HG02571 (cell line): ENCODE data around the gene TBL3.
A peak's percentile ranks its signal among the peaks of the same experiment; 100 is the strongest.

ENCODE experiments used
- ATAC-seq: cut with Tn5 transposase; IDR thresholded peaks from one replicate; pipeline ENCODE4 v1.9.1; 2021; ENCODE audit warnings: mild to moderate bottlenecking, moderate library complexity; ENCODE audit not compliant: unreplicated experiment

The TBL3 gene

GRCh38 chr16:1963806-1964505, 7.9 kb upstream of the TBL3 start:
- ATAC-seq = peak; percentile 19

GRCh38 chr16:1964506-1965395, 7.1 kb upstream of the TBL3 start, which contains the start of gene RPS2:
RPS2 (minus strand) TSS chr16:1964826; CDS start chr16:1964625, 201 bp downstream.
- ATAC-seq = peak; percentile 71

- ATAC-seq = no peak
These were observed 6.4 kb upstream of the TBL3 start for GRCh38 chr16:1965396-1966001.

- no peak for ATAC-seq
These were observed 5.4 kb upstream of the TBL3 start, which contains the start of gene RNF151 for GRCh38 chr16:1966460-1966859. RNF151 (plus strand) TSS chr16:1966856; CDS start chr16:1966882, 26 bp downstream.

- ATAC-seq = no peak
These were observed 3.5 kb upstream of the TBL3 start for GRCh38 chr16:1968146-1968953.

GRCh38 chr16:1972490-1972877, 631 bp downstream of the TBL3 start:
- no peak for ATAC-seq

GRCh38 chr16:1973461-1974156, 1.8 kb downstream of the TBL3 start:
- no peak for ATAC-seq

- ATAC-seq = no peak
These were observed 2.6 kb downstream of the TBL3 start for GRCh38 chr16:1974157-1975070.

GRCh38 chr16:1975432-1976215, 3.8 kb downstream of the TBL3 start:
- no peak for ATAC-seq

- no peak for ATAC-seq
These were observed 4.3 kb downstream of the TBL3 start for GRCh38 chr16:1976216-1976520.

- no peak for ATAC-seq
These were observed 5.4 kb downstream of the TBL3 start for GRCh38 chr16:1976951-1977874.

- no peak for ATAC-seq
These were observed 6.0 kb downstream of the TBL3 start for GRCh38 chr16:1977875-1978268.

- ATAC-seq = no peak
These were observed 6.7 kb downstream of the TBL3 start for GRCh38 chr16:1978476-1979120.

GRCh38 chr16:1979271-1980029, 7.6 kb downstream of the TBL3 start:
- ATAC-seq = no peak

GRCh38 chr16:1980030-1980769, 8.3 kb downstream of the TBL3 start:
- no peak for ATAC-seq

GRCh38 chr16:1980770-1981087, 8.9 kb downstream of the TBL3 start:
- no peak for ATAC-seq
